A549 (cell line): ENCODE data around the gene LRRC17. TPM values are rescaled to one million over a fixed set of nuclear protein-coding genes. Genes with fewer than 3 reads are reported as not detected.

ENCODE experiments used
- ATAC-seq, 2 experiments: fragments of 200-7000 bp in 1 of 2; fragments of >200 bp in 1 of 2; cut with Nextera tagmentation in 1 of 2; cut with Tn5 transposase in 1 of 2; 3 replicates each; pipeline versions ENCODE4 v1.8.0 to v1.9.1; 2018 to 2020; ENCODE audit warnings: mild to moderate bottlenecking in 1 of 2, moderate library complexity in 1 of 2
- CTCF ChIA-PET: fragments of 300-600 bp; sonication (Branson Sonifier 250); formaldehyde crosslinking; extraction: SDS; loops from one replicate; lab custom pipeline; 2021; ENCODE audit warnings: antibody characterized with exemption, inconsistent platforms; lab: Yijun Ruan, JAX
- POLR2A ChIA-PET: fragments of 350-600 bp; formaldehyde crosslinking; extraction: SDS; loops from one replicate; lab custom pipeline; 2021; ENCODE audit warnings: antibody characterized with exemption, inconsistent platforms; lab: Yijun Ruan, JAX
- DNase-seq, 2 experiments: peaks; one replicate each; pipeline versions ENCODE4 v3.0.0 to v3.0.0-alpha.2; 2011 to 2016; ENCODE audit warnings: low read depth in 1 of 2, low spot score in 1 of 2
- FAIRE-seq: peaks from 2 replicates; lab custom pipeline; 2011; peaks lifted over from hg19 to GRCh38; lab: Jason Lieb, UNC
- H3K27ac ChIP-seq, 2 experiments: fragments of >200 bp; sonication (Bioruptor Twin); formaldehyde crosslinking; 3 replicates each; pipeline ENCODE4 v1.5.1; 2016 to 2017
- H3K4me1 ChIP-seq: fragments of >200 bp; sonication (Bioruptor Twin); formaldehyde crosslinking; 3 replicates; pipeline ENCODE4 v1.6.1; 2016
- H3K4me2 ChIP-seq: fragments of >200 bp; sonication (Bioruptor Twin); formaldehyde crosslinking; 3 replicates; pipeline ENCODE4 v1.6.1; 2016
- H3K4me3 ChIP-seq: fragments of >200 bp; sonication (Bioruptor Twin); formaldehyde crosslinking; 3 replicates; pipeline ENCODE4 v1.5.1; 2016
- H3K9me3 ChIP-seq: fragments of >200 bp; sonication (Bioruptor Twin); formaldehyde crosslinking; 3 replicates; pipeline ENCODE4 v1.6.1; 2016
- BCL3 ChIP-seq: fragments of >200 bp; sonication (Bioruptor Twin); formaldehyde crosslinking; IDR thresholded peaks from 3 replicates; pipeline ENCODE4 v1.6.1; 2016
- BHLHE40 ChIP-seq: IDR thresholded peaks from 2 replicates; pipeline ENCODE4 v1.6.1; 2012; ENCODE audit warnings: low read depth, low read length, inconsistent platforms
- CBX2 ChIP-seq: fragments of 200-600 bp; sonication (generic); IDR thresholded peaks from 2 replicates; pipeline ENCODE4 v1.6.1; 2016; ENCODE audit warnings: low read depth, mild to moderate bottlenecking, borderline replicate concordance
- CBX8 ChIP-seq: fragments of 200-600 bp; sonication (generic); IDR thresholded peaks from 2 replicates; pipeline ENCODE4 v1.6.1; 2016
- CEBPB ChIP-seq, 2 experiments: fragments of >200 bp in 1 of 2; sonication (Bioruptor Twin) in 1 of 2; formaldehyde crosslinking in 1 of 2; IDR thresholded peaks; 2 replicates each; pipeline ENCODE4 v1.6.1; 2012 to 2016
- CTCF ChIP-seq: fragments of >200 bp; sonication (Bioruptor Twin); formaldehyde crosslinking; IDR thresholded peaks from 3 replicates; pipeline ENCODE4 v1.5.1; 2016
- ESRRA ChIP-seq: fragments of 150-350 bp; IDR thresholded peaks from 2 replicates; pipeline ENCODE4 v1.6.1; 2014; ENCODE audit warnings: mild to moderate bottlenecking, low read length, borderline replicate concordance
- FOSL2 ChIP-seq, 2 experiments: fragments of 450-650 bp in 1 of 2; fragments of >200 bp in 1 of 2; sonication (Bioruptor Twin) in 1 of 2; formaldehyde crosslinking; IDR thresholded peaks; 2 replicates each; pipeline versions ENCODE4 v1.5.0 to v1.6.1; 2016 to 2020; ENCODE audit warnings: mild to moderate bottlenecking in 1 of 2, moderate library complexity in 1 of 2
- GATA3 ChIP-seq: IDR thresholded peaks from 2 replicates; pipeline ENCODE4 v1.6.1; 2012; ENCODE audit warnings: borderline replicate concordance
- HEYL ChIP-seq: fragments of 250-450 bp; sonication (Bioruptor Pico); IDR thresholded peaks from 2 replicates; pipeline ENCODE4 v1.8.0; 2021; ENCODE audit warnings: mild to moderate bottlenecking, moderate library complexity
- HOXB13 ChIP-seq: fragments of 250-450 bp; sonication (Bioruptor Pico); IDR thresholded peaks from 2 replicates; pipeline ENCODE4 v1.5.0; 2020; ENCODE audit warnings: low read depth, mild to moderate bottlenecking, moderate library complexity
- JUNB ChIP-seq: fragments of >200 bp; sonication (Bioruptor Twin); formaldehyde crosslinking; IDR thresholded peaks from 2 replicates; pipeline ENCODE4 v1.6.1; 2016
- KDM1A ChIP-seq: fragments of 200-600 bp; sonication (generic); IDR thresholded peaks from 2 replicates; pipeline ENCODE4 v1.6.1; 2016; ENCODE audit warnings: low read depth, mild to moderate bottlenecking
- NPAS2 ChIP-seq: fragments of 250-450 bp; sonication (Bioruptor Pico); IDR thresholded peaks from 2 replicates; pipeline ENCODE4 v1.8.0; 2022; ENCODE audit warnings: mild to moderate bottlenecking, moderate library complexity, borderline replicate concordance
- NR3C1 ChIP-seq: fragments of >200 bp; sonication (Bioruptor Twin); formaldehyde crosslinking; IDR thresholded peaks from 3 replicates; pipeline ENCODE4 v1.6.1; 2017
- PHF8 ChIP-seq: fragments of 200-600 bp; sonication (generic); IDR thresholded peaks from 2 replicates; pipeline ENCODE4 v1.6.1; 2016; ENCODE audit warnings: low read depth, mild to moderate bottlenecking, antibody characterized with exemption, moderate library complexity, borderline replicate concordance
- POLR2AphosphoS2 ChIP-seq: conservative IDR thresholded peaks from 2 replicates; pipeline ENCODE4 v1.6.1; 2012; ENCODE audit warnings: low read length, improper control_type of control experiment, inconsistent platforms
- RCOR1 ChIP-seq: fragments of 150-350 bp; IDR thresholded peaks from 2 replicates; pipeline ENCODE4 v1.6.1; 2014; ENCODE audit warnings: antibody characterized with exemption, low read length, low read depth
- RNF2 ChIP-seq: fragments of 200-600 bp; sonication (generic); IDR thresholded peaks from 2 replicates; pipeline ENCODE4 v1.6.1; 2016; ENCODE audit warnings: low read depth, mild to moderate bottlenecking, antibody characterized with exemption, moderate library complexity, borderline replicate concordance
- ZSCAN20 ChIP-seq: fragments of 250-450 bp; sonication (Bioruptor Pico); IDR thresholded peaks from 2 replicates; pipeline ENCODE4 v1.8.0; 2022; ENCODE audit warnings: mild to moderate bottlenecking, moderate library complexity
- WGBS: methylation state at CpG from one replicate; pipeline ENCODE4 v1.1.6; 2017; ENCODE audit errors: missing lambda C conversion rate; 5-methylcytosine and 5-hydroxymethylcytosine counted together
- polyA minus RNA-seq: library from RNA; depleted of rRNA, polyadenylated mRNA; stranded (reverse); fragments of >200 nt; gene quantifications from 2 replicates; pipeline ENCODE4 v1.2.3, GENCODE V29; 2011; rRNA and poly(A)+ RNA removed
- polyA plus RNA-seq, 4 experiments: library from polyadenylated mRNA; depleted of rRNA in 3 of 4; stranded (reverse); fragments of >200 nt; fragmentation: RNase III in 1 of 4; extraction: RNeasy Plus Mini Kit Qiagen cat#74134 plus additional on column Dnase treatment in 1 of 4; gene quantifications; 2 replicates in 3 of 4; 3 replicates in 1 of 4; pipeline ENCODE4 v1.2.3, GENCODE V29; 2011 to 2017
- TF ChIP-seq, protein P1 (sequence below): fragments of 450-650 bp; IDR thresholded peaks from 2 replicates; pipeline ENCODE4 v1.6.1; 2014; ENCODE audit warnings: antibody characterized with exemption
- TF ChIP-seq, protein P2 (sequence below): fragments of 150-350 bp; IDR thresholded peaks from 2 replicates; pipeline ENCODE4 v1.6.1; 2014; ENCODE audit warnings: low read depth, mild to moderate bottlenecking, low read length
- TF ChIP-seq, protein P3 (sequence below): IDR thresholded peaks from 2 replicates; pipeline ENCODE4 v1.6.1; 2012

LRRC17 gene
- polyA plus RNA-seq (2011; rRNA removed) (0.15 and 0.36 TPM in 2 replicates), polyA plus RNA-seq (2017; fragmentation: RNase III; extraction: RNeasy Plus Mini Kit Qiagen cat#74134 plus additional on column Dnase treatment) (0.05 to 0.17 TPM in 2 of 3 replicates, not detected in the other), polyA minus RNA-seq (0.37 TPM in 1 of 2 replicates, not detected in the other)
- polyA plus RNA-seq (2012; cell fraction: cytosol; rRNA removed), result 0.05 and 0.13 TPM in 2 replicates
- 0.10 and 0.15 TPM in 2 replicates for polyA plus RNA-seq (2012; cell fraction: nucleus; rRNA removed)

DNA sequence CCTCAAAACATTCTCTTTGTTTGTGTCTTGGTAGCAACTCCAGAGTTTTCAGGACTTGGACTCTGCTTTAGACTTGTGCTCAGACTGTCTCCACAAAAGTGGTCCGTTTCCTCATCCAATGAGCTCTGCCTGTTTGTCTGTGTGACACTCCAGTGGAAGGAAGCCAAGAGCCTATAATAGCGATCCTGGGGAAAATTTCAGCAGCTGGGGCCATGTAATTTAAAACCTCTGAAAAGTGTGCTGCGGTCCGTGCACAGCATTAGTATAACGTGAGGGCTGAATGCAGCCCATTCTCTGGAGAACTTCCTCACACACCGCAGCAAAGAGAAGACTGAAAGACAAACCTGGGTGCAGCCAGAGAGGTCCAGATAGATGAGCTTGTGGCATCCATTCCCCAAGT lies at the start of gene LRRC17:
Gene LRRC17, plus strand, starts transcription at position 259 of the 400 bp plus-strand sequence. CDS start 20,914 bp downstream, outside the sequence.
- FAIRE-seq (no peak), DNase-seq (no peak), ATAC-seq (no peak)
- no peak within 1 kb of the TSS for H3K4me2 ChIP-seq
- TF ChIP-seq ESRRA (no peak), RNF2 (no peak), NR3C1 (no peak), HEYL (CRISPR knock-in tag) (no peak), NPAS2 (no peak), BCL3 (no peak)
- TF ChIP-seq, protein P1, sequence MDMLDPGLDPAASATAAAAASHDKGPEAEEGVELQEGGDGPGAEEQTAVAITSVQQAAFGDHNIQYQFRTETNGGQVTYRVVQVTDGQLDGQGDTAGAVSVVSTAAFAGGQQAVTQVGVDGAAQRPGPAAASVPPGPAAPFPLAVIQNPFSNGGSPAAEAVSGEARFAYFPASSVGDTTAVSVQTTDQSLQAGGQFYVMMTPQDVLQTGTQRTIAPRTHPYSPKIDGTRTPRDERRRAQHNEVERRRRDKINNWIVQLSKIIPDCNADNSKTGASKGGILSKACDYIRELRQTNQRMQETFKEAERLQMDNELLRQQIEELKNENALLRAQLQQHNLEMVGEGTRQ, result no peak
- H3K4me3 ChIP-seq, result no peak within 1 kb of the TSS
- WGBS, result 94% methylated on average over 6 of the region's 6 CpGs
- ChIA-PET CTCF (no interaction called here), POLR2A (no interaction called here)
- H3K9me3 ChIP-seq, result no peaks in the 10 kb centered on the region
- peaks cover 10% of the 10 kb centered on the region; the same call in 2 of the 3 replicates for H3K4me1 ChIP-seq
- no peak within 1 kb of the TSS for H3K27ac ChIP-seq

GRCh38 chr7:102864958-102865357 lies 47.8 kb upstream of the LRRC17 start:
- Histone ChIP-seq H3K4me2 (peak overlapping the region; percentile 35; the same call in 2 of the 3 replicates), H3K27ac (no peak overlapping the region), H3K4me1 (peaks cover 15% of the 10 kb centered on the region), H3K4me3 (no peak overlapping the region), H3K9me3 (no peaks in the 10 kb centered on the region)
- DNase-seq, result no peak
- peak; percentile 45; the same call in 1 of the 2 replicates for TF ChIP-seq GATA3
- TF ChIP-seq JUNB, result 0 out of 2 replicates have a peak, but pooled peaks have one; percentile 33
- no peak for TF ChIP-seq POLR2AphosphoS2
- TF ChIP-seq FOSL2 (IDR thresholded peaks at IDR 0.05), result no peak
- peak; percentile 27; the same call in 1 of the 2 replicates for TF ChIP-seq FOSL2 (CRISPR knock-in tag; IDR thresholded peaks at IDR 0.05)
- peak in 1 of 2 experiments; percentile 57; a peak in 3 of 6 replicates for ATAC-seq
- no peak for FAIRE-seq
- 6% methylated on average over 2 of the region's 2 CpGs for whole genome bisulfite sequencing
- CTCF ChIA-PET, result interaction anchor here (1.0 kb wide), 1 partner anchor 9 kb away, joined by 3 read pairs; no protein-coding TSS in a partner anchor
- POLR2A ChIA-PET, result no interaction called here

DNA sequence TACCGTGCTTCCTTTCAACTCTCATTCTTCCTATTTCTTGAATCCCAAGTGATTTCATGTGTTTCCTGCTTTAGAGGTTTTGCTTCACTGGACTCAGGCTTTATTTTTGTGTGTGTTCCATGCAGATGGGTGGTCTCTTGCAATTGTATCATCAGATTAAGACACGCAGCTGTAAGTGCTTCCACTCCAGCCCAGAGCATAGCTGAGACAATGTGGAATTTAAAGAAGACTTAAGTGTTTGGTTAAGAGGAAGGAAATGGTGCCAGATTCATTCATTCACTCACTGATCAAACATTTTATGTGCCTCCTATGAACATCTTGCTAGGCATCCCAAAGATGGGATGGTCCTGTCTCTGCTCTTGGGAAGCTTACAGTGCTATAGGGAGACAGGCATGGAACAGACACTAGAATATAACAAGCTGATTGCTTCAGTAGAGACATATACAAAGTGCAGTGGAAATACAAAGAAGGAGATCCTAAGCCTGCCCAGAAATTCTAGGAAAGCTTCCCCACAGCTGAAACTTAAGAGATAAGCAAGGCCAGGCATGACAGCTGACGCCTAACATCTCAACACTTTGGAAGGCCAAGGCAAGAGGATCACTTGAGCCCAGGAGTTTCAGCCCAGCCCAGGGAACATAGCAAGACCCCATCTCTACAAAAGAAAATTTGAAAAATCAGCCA lies 46.1 kb upstream of the LRRC17 start:
- TF ChIP-seq CBX2 (no peak), HOXB13 (no peak), ZSCAN20 (no peak), PHF8 (no peak), CTCF (no peak), KDM1A (no peak), BHLHE40 (no peak), RCOR1 (no peak), JUNB (no peak), BCL3 (no peak), CEBPB (IDR thresholded peaks at IDR 0.05) (no peak), CBX8 (no peak)
- TF ChIP-seq, protein P2, sequence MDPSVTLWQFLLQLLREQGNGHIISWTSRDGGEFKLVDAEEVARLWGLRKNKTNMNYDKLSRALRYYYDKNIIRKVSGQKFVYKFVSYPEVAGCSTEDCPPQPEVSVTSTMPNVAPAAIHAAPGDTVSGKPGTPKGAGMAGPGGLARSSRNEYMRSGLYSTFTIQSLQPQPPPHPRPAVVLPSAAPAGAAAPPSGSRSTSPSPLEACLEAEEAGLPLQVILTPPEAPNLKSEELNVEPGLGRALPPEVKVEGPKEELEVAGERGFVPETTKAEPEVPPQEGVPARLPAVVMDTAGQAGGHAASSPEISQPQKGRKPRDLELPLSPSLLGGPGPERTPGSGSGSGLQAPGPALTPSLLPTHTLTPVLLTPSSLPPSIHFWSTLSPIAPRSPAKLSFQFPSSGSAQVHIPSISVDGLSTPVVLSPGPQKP, result no peak
- TF ChIP-seq, protein P3, sequence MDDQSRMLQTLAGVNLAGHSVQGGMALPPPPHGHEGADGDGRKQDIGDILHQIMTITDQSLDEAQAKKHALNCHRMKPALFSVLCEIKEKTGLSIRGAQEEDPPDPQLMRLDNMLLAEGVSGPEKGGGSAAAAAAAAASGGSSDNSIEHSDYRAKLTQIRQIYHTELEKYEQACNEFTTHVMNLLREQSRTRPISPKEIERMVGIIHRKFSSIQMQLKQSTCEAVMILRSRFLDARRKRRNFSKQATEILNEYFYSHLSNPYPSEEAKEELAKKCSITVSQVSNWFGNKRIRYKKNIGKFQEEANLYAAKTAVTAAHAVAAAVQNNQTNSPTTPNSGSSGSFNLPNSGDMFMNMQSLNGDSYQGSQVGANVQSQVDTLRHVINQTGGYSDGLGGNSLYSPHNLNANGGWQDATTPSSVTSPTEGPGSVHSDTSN, result no peak
- ATAC-seq (no peak), FAIRE-seq (no peak), DNase-seq (no peak)
- Histone ChIP-seq H3K9me3 (no peaks in the 10 kb centered on the region), H3K27ac (no peak overlapping the region), H3K4me3 (no peak overlapping the region), H3K4me1 (peaks cover 10% of the 10 kb centered on the region), H3K4me2 (no peak overlapping the region)
- WGBS, result 92% methylated on average over 3 of the region's 3 CpGs
- CTCF ChIA-PET, result interaction anchor here (1.4 to 2.8 kb wide), 2 partner anchors 8 to 195 kb away, joined by 4 to 8 read pairs; no protein-coding TSS in a partner anchor
- POLR2A ChIA-PET, result no interaction called here
